HG03442 (cell line): Measurements from ENCODE around the gene SAP30.

Experiments used
- ATAC-seq: cut with Tn5 transposase; IDR thresholded peaks from one replicate; pipeline ENCODE4 v1.9.1; 2021; ENCODE audit warnings: mild to moderate bottlenecking, moderate library complexity; ENCODE audit not compliant: unreplicated experiment

The SAP30 gene

GRCh38 chr4:173365359-173365996, 5.3 kb upstream of the SAP30 start:
- no peak for ATAC-seq

GRCh38 chr4:173367285-173367684, 3.5 kb upstream of the SAP30 start:
- peak; percentile 25 for ATAC-seq

GRCh38 chr4:173367946-173368345, 2.8 kb upstream of the SAP30 start:
- ATAC-seq: no peak

GRCh38 chr4:173370130-173370476, 651 bp upstream of the SAP30 start:
- peak; percentile 0 for ATAC-seq

- ATAC-seq: peak; percentile 16
Measured at GRCh38 chr4:173371292-173372192, 788 bp downstream of the SAP30 start.

GRCh38 chr4:173374588-173374987, 3.8 kb downstream of the SAP30 start:
- ATAC-seq: no peak

- no peak for ATAC-seq
Measured at GRCh38 chr4:173379929-173380328, 9.2 kb downstream of the SAP30 start.

- ATAC-seq: peak; percentile 55
Measured at GRCh38 chr4:173380987-173381386, 10.2 kb downstream of the SAP30 start.

GRCh38 chr4:173381610-173382009, 10.9 kb downstream of the SAP30 start:
- no peak for ATAC-seq

- ATAC-seq: no peak
Measured at GRCh38 chr4:173382349-173382748, 11.6 kb downstream of the SAP30 start.

GRCh38 chr4:173386751-173387150, 16.0 kb downstream of the SAP30 start:
- ATAC-seq: no peak

- ATAC-seq: no peak
Measured at GRCh38 chr4:173391701-173392100, 20.9 kb downstream of the SAP30 start.

- no peak for ATAC-seq
Measured at GRCh38 chr4:173397604-173398003, 26.9 kb downstream of the SAP30 start.

- ATAC-seq: no peak
Measured at GRCh38 chr4:173398220-173398619, 27.5 kb downstream of the SAP30 start.

- no peak for ATAC-seq
Measured at GRCh38 chr4:173398779-173399415, 28.1 kb downstream of the SAP30 start, which contains the start of gene SCRG1. Gene SCRG1, minus strand, starts transcription at chr4:173399116. Its CDS starts 7,702 bp downstream, at chr4:173391414.

- no peak for ATAC-seq
Measured at GRCh38 chr4:173401063-173401462, 30.3 kb downstream of the SAP30 start.

GRCh38 chr4:173403051-173403450, 32.3 kb downstream of the SAP30 start:
- no peak for ATAC-seq

GRCh38 chr4:173404296-173404865, 33.6 kb downstream of the SAP30 start:
- ATAC-seq: no peak

GRCh38 chr4:173405840-173406606, 35.3 kb downstream of the SAP30 start:
- peak; percentile 82 for ATAC-seq

- ATAC-seq: no peak
Measured at GRCh38 chr4:173410079-173410478, 39.3 kb downstream of the SAP30 start.
